LNCaP clone FGC (cell line): ENCODE measurements around the gene CXCR4.

Experiments
- DNase-seq: peaks from one replicate; pipeline ENCODE4 v3.0.0-alpha.2; 2011; ENCODE audit warnings: low read depth
- H3K4me3 ChIP-seq: 2 replicates; pipeline ENCODE4 v1.5.1; 2011; ENCODE audit warnings: mild to moderate bottlenecking, low read depth, low read length, control low read depth
- CTCF ChIP-seq: IDR thresholded peaks from 2 replicates; pipeline ENCODE4 v1.5.1; 2012; ENCODE audit warnings: mild to moderate bottlenecking; ENCODE audit not compliant: control insufficient read depth, insufficient read depth; ENCODE audit errors: extremely low read depth

The CXCR4 gene

GRCh38 chr2:136128366-136128765, 10.4 kb upstream of the CXCR4 start:
- no peak for TF ChIP-seq CTCF
- H3K4me3 ChIP-seq = no peak overlapping the region
- no peak for DNase-seq

- no peak for TF ChIP-seq CTCF
- DNase-seq = no peak
- no peak overlapping the region for H3K4me3 ChIP-seq
Observed at GRCh38 chr2:136127356-136127755, 9.4 kb upstream of the CXCR4 start.

- TF ChIP-seq CTCF = no peak
- no peak for DNase-seq
- no peak overlapping the region for H3K4me3 ChIP-seq
Observed at GRCh38 chr2:136126421-136126926, 8.5 kb upstream of the CXCR4 start.

- no peak for TF ChIP-seq CTCF
- no peak for DNase-seq
- no peak overlapping the region for H3K4me3 ChIP-seq
Observed at GRCh38 chr2:136126021-136126420, 8.1 kb upstream of the CXCR4 start.

GRCh38 chr2:136125236-136125635, 7.3 kb upstream of the CXCR4 start:
- no peak for TF ChIP-seq CTCF
- no peak overlapping the region for H3K4me3 ChIP-seq
- no peak for DNase-seq

GRCh38 chr2:136124805-136125204, 6.9 kb upstream of the CXCR4 start:
- TF ChIP-seq CTCF = no peak
- no peak for DNase-seq
- no peak overlapping the region for H3K4me3 ChIP-seq

- no peak for TF ChIP-seq CTCF
- H3K4me3 ChIP-seq = no peak overlapping the region
- DNase-seq = no peak
Observed at GRCh38 chr2:136122661-136123060, 4.7 kb upstream of the CXCR4 start.
